ENCODE data around the gene SPN.
"Not testable (repeated sequence)": the region's sequence is repeated elsewhere in the genome, so short reads cannot be mapped to it uniquely, and the experiment has no call there.

DNA sequence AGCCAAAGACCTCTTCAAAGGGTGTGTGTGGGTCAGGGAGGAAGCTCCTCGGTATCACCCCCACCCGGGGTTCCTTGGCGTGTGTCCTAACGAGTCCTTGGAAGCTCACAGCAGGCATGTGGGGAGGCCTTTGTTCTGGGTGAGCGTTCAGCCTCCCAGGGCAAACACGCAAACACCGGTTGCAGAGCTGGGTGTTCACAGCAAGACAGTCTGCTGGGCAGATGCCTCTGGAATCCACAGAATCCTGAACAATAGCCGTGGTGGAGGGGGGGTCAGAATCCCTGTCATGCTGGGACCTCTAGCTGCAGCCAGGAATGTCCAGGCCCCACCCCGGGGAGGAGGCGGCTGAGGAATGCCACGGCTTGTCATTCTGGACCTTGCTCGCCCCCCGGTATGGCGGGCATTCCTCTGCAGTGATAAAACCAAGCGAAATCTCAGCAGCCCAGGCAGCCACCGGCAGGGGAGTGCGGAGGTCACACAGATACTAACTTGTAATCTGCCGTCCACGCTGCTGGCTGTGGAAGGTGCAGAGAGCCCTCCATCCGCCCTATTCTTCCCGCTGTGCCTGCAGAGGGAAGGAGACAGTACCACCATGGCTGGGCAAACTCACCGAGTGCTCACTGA, 48.2 kb upstream of the SPN start:
- TF ChIP-seq, protein P1, sequence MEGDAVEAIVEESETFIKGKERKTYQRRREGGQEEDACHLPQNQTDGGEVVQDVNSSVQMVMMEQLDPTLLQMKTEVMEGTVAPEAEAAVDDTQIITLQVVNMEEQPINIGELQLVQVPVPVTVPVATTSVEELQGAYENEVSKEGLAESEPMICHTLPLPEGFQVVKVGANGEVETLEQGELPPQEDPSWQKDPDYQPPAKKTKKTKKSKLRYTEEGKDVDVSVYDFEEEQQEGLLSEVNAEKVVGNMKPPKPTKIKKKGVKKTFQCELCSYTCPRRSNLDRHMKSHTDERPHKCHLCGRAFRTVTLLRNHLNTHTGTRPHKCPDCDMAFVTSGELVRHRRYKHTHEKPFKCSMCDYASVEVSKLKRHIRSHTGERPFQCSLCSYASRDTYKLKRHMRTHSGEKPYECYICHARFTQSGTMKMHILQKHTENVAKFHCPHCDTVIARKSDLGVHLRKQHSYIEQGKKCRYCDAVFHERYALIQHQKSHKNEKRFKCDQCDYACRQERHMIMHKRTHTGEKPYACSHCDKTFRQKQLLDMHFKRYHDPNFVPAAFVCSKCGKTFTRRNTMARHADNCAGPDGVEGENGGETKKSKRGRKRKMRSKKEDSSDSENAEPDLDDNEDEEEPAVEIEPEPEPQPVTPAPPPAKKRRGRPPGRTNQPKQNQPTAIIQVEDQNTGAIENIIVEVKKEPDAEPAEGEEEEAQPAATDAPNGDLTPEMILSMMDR (IDR thresholded peaks at IDR 0.05), result not testable (repeated sequence)
- not testable (repeated sequence) for TF ChIP-seq POLR2A (IDR thresholded peaks at IDR 0.05)
